GM19043 (cell line): ENCODE measurements around the gene BAZ2B.
"Not testable (repeated sequence)": the region's sequence is repeated elsewhere in the genome, so short reads cannot be mapped to it uniquely, and the experiment has no call there.

ENCODE experiments used
- ATAC-seq: cut with Tn5 transposase; IDR thresholded peaks from one replicate; pipeline ENCODE4 v1.9.1; 2021; ENCODE audit warnings: low read depth; ENCODE audit not compliant: unreplicated experiment

BAZ2B gene

GRCh38 chr2:159438720-159439353 is 177.5 kb downstream of the BAZ2B start:
- ATAC-seq: no peak

GRCh38 chr2:159438284-159438683 is 178.1 kb downstream of the BAZ2B start:
- no peak for ATAC-seq

- ATAC-seq: no peak
These were observed 183.7 kb downstream of the BAZ2B start for GRCh38 chr2:159432610-159433009.

DNA sequence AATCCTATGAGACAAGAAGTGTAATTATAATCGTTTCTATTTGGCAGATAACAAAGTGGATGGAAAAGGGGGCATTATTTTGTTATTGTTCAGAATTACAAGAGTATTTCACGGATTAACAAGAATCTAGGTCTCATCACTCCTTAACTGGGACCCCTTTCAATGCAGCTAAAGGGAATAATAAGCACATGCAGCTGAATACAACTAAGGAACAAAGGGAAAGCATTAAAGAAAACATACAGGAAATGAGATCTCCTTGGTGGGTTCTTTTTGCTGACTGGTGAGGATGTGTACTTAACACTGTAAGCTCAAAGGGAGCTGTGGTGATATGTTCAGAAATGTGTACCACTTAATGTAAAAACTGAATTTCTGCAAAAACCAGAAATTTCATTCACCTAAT is 189.3 kb downstream of the BAZ2B start:
- no peak for ATAC-seq

GRCh38 chr2:159419403-159419802 is 196.9 kb downstream of the BAZ2B start:
- no peak for ATAC-seq

GRCh38 chr2:159411460-159411859 is 204.9 kb downstream of the BAZ2B start:
- no peak for ATAC-seq

DNA sequence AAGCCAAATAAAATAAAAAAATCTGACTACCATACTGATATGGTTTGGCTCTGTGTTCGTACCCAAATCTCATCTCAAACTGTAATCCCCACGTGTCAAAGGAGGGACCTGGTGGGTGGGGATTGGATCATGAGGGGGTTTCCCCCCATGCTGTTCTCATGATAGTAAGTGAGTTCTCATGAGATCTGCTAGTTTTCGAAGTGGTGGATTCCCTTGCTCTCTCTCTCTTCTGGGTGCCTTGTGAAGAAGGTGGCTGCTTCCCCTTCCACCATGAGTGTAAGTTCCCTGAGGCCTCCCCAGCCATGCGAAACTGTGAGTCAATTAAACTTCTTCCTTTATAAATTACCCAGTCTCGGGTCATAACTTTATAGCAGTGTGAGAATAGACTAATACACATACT is 206.1 kb downstream of the BAZ2B start:
- no peak for ATAC-seq

- ATAC-seq: no peak
These were observed 207.1 kb downstream of the BAZ2B start for GRCh38 chr2:159409116-159409800.

DNA sequence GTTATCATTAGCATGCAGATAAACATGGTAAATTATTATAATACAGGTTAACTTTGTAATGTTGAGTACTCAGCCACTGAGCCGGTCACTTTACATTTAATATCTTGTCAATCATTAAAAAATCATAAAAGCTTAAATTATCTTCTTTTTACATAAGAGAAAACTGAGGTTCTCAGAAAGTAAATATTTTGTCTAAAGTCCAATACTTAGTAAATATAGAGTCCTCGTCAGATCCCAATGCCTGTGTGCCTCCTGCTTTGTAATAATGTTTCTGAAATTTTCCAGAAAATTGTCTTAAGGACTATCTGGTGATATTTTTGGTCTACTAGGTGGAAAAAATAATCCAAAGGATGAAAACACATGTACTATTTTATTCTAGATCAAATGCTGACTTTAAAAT is 213.6 kb downstream of the BAZ2B start:
- no peak for ATAC-seq

- not testable (repeated sequence) for ATAC-seq
These were observed 214.2 kb downstream of the BAZ2B start for GRCh38 chr2:159402160-159402559.

- no peak for ATAC-seq
These were observed 216.5 kb downstream of the BAZ2B start for GRCh38 chr2:159399716-159400415.

- ATAC-seq: no peak
These were observed 219.5 kb downstream of the BAZ2B start for GRCh38 chr2:159396799-159397198.

DNA sequence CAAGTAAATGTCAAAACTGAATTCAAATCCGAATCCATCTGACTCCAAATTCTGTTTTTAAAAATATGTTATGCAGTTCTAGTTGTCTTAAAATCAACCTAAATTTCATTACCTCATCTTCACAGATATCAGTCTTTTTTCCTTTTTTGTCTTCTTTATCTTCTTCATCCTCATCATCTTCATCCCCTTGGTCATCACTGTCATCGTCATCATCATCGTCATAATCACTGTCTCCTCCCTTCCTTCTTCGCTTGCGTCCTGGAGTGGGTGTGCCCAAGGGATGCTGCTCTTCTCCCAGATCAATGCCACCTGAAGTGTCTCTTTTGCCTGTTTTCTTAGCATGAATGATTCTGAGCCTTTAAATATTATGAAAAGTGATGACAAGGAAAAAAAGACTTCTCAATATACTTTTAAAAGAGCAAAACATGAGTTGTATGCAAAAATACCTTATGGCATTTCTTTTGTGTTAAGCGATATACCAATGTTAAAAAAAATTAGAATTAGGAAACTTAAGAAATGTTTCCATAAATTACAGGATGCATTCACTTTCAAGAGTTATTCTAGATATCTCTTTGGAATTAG is 233.8 kb downstream of the BAZ2B start:
- ATAC-seq: no peak

GRCh38 chr2:159381574-159381973 is 234.8 kb downstream of the BAZ2B start:
- peak; percentile 82 for ATAC-seq

- ATAC-seq: no peak
These were observed 235.6 kb downstream of the BAZ2B start for GRCh38 chr2:159380685-159381239.

DNA sequence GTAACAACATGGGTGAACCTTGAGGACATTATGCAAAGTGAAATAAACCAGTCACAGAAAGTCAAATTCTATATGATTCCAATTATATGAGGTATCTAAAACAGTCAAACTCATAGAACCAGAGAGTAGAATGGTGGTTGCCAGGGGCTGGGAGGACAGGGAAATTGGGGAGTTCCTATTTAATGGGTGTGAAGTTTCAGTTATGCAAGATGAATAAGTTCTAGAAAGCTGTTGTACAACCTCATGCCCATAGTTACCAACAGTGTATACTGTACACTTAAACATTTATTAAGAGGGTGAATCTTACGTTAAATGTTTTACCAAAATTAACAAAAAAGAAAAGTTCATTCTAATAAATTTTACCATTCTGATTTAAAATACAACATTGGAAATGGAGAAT is 237.2 kb downstream of the BAZ2B start:
- no peak for ATAC-seq

DNA sequence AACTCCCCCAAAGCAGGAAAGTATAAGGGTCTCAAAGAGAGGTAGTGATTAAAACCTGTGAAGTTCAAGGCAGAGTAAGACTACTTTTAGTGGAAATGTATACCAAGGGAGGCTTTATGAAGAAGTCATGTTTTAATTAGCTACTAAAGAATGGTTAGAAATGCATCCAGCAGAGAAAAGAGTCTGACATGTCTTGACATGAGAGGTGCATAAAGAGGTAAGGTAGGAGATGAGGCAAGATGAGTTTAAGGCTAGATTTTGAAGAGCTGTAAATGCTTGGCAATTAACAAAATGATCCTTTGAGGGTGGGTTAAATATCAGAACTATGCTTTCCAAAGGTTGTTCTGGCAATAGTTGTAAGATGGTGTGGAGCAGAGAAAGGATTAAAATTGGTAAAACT is 241.1 kb downstream of the BAZ2B start:
- no peak for ATAC-seq

GRCh38 chr2:159371506-159371905 is 244.8 kb downstream of the BAZ2B start:
- no peak for ATAC-seq

DNA sequence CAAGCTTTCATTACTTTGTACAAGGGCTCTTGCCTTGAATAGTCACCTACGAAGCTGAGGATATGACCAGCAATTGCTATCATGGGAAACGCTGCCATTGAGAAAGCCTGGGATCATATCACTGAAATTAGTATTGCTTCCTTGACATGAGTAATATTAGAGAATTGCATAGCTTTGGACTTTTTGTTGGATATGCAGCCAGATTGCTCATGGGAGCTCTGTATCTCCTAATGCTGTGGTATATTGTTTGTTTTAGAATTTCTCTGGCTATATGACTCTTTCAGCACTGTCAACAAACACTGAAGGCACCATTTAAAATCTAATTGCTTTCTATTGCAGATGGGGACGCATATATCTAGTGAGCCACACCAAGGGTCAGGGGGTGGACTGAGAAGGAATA is 249.8 kb downstream of the BAZ2B start:
- no peak for ATAC-seq

DNA sequence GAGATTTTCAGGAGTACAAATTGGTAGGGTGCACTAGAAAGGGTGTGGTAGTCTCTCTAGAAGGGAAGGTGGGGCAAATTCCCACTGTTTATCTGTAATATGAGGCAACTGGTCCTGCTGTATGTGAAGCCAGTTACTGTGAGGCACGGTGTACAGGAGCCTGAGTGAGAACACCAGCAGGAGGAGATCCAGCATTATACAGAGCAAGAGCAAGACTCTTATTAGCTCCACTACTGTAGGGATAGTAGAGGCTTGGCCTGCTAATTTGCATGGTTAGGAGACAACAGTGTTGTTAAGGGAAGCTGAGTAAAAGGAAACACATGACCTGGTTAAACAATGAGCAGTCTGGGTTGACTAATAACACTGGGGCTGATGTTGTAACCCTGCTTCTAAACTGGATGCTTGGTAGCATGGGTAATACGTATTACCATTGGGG is 253.5 kb downstream of the BAZ2B start:
- no peak for ATAC-seq

DNA sequence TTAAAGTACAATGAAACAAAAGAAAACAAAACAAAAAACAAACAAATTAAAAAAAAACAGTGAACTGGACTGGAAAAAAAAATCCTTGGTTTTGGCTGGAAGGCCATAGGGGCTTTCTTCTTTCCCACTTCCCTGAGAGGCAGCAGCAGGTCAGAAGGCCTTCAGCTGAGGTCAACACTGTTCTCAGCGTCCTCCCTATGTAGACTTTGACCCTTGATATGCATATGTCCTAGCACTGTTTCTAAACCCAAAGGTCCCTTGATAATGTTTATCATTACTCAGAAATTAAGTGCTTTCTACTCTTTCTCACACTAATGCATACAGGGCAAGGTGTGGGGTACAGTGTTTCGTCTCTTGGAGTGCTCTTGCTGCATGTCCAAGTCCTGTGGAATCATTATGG is 254.3 kb downstream of the BAZ2B start:
- ATAC-seq: no peak
